ENCODE data around the gene APOL1. TPM values are rescaled to one million over a fixed set of nuclear protein-coding genes. Genes with fewer than 3 reads are reported as not detected.
"Not testable (repeated sequence)": the region's sequence is repeated elsewhere in the genome, so short reads cannot be mapped to it uniquely, and the experiment has no call there.

APOL1 gene
- polyA plus RNA-seq, 1 donor from 2014 or later: not detected

GRCh38 chr22:36253523-36254490 lies 874 bp downstream of the APOL1 start:
- Histone ChIP-seq H3K9ac (ENCODE audit: low read length) (no peak overlapping the region), H3K9me3 (ENCODE audit: low read length) (no peaks in the 10 kb centered on the region), H3K4me3 (ENCODE audit: low read length) (no peak overlapping the region), H3K27me3 (ENCODE audit: insufficient read depth, low read depth, low read length) (no peaks in the 10 kb centered on the region), H3K9me2 (ENCODE audit: insufficient read depth, low read length) (no peaks in the 10 kb centered on the region), H3K36me3 (ENCODE audit: insufficient read depth, low read length) (no peaks in the 10 kb centered on the region), H3F3A (ENCODE audit: insufficient read depth, low read length, poor library complexity, severe bottlenecking) (no peaks in the 10 kb centered on the region), H4K20me1 (ENCODE audit: insufficient read depth) (no peaks in the 10 kb centered on the region), H3K27ac (ENCODE audit: low read length) (no peak overlapping the region), H2AFZ (ENCODE audit: low read depth, low read length) (no peak overlapping the region), H3K79me2 (replicated peaks; ENCODE audit: insufficient read depth, low read length) (no peaks in the 10 kb centered on the region), H3K4me2 (ENCODE audit: low read length) (no peak overlapping the region)
- no peak for TF ChIP-seq EZH2 (IDR thresholded peaks at IDR 0.05; ENCODE audit: borderline replicate concordance, insufficient read depth, low read length, poor library complexity, severe bottlenecking)
- TF ChIP-seq, protein P1, sequence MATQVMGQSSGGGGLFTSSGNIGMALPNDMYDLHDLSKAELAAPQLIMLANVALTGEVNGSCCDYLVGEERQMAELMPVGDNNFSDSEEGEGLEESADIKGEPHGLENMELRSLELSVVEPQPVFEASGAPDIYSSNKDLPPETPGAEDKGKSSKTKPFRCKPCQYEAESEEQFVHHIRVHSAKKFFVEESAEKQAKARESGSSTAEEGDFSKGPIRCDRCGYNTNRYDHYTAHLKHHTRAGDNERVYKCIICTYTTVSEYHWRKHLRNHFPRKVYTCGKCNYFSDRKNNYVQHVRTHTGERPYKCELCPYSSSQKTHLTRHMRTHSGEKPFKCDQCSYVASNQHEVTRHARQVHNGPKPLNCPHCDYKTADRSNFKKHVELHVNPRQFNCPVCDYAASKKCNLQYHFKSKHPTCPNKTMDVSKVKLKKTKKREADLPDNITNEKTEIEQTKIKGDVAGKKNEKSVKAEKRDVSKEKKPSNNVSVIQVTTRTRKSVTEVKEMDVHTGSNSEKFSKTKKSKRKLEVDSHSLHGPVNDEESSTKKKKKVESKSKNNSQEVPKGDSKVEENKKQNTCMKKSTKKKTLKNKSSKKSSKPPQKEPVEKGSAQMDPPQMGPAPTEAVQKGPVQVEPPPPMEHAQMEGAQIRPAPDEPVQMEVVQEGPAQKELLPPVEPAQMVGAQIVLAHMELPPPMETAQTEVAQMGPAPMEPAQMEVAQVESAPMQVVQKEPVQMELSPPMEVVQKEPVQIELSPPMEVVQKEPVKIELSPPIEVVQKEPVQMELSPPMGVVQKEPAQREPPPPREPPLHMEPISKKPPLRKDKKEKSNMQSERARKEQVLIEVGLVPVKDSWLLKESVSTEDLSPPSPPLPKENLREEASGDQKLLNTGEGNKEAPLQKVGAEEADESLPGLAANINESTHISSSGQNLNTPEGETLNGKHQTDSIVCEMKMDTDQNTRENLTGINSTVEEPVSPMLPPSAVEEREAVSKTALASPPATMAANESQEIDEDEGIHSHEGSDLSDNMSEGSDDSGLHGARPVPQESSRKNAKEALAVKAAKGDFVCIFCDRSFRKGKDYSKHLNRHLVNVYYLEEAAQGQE (IDR thresholded peaks at IDR 0.05; ENCODE audit: borderline replicate concordance): no peak
- no peak for TF ChIP-seq TAF1 (IDR thresholded peaks at IDR 0.05; ENCODE audit: low read depth)
- TF ChIP-seq CTCF (IDR thresholded peaks at IDR 0.05; ENCODE audit: poor library complexity, severe bottlenecking): no peak
- no peak for TF ChIP-seq POLR2AphosphoS5 (IDR thresholded peaks at IDR 0.05)
- TF ChIP-seq RAD21 (conservative IDR thresholded peaks at IDR 0.05): no peak
- no peak for TF ChIP-seq EP300 (conservative IDR thresholded peaks at IDR 0.05; ENCODE audit: poor library complexity, severe bottlenecking)
- no peak for TF ChIP-seq MXI1 (conservative IDR thresholded peaks at IDR 0.05; ENCODE audit: poor library complexity, severe bottlenecking)
- TF ChIP-seq SMC3 (conservative IDR thresholded peaks at IDR 0.05; ENCODE audit: poor library complexity): no peak

- not testable (repeated sequence) for H4K20me1 ChIP-seq (ENCODE audit: insufficient read depth); H3K27me3 ChIP-seq (ENCODE audit: insufficient read depth, low read depth, low read length); H3F3A ChIP-seq (ENCODE audit: insufficient read depth, low read length, poor library complexity, severe bottlenecking); H3K9ac ChIP-seq (ENCODE audit: low read length); H3K27ac ChIP-seq (ENCODE audit: low read length); H3K9me2 ChIP-seq (ENCODE audit: insufficient read depth, low read length); H3K79me2 ChIP-seq (replicated peaks; ENCODE audit: insufficient read depth, low read length); H3K4me2 ChIP-seq (ENCODE audit: low read length); H2AFZ ChIP-seq (ENCODE audit: low read depth, low read length); H3K9me3 ChIP-seq (ENCODE audit: low read length); H3K4me3 ChIP-seq (ENCODE audit: low read length); H3K36me3 ChIP-seq (ENCODE audit: insufficient read depth, low read length)
Measured at GRCh38 chr22:36255572-36255971, 2.6 kb downstream of the APOL1 start.
